AG08395 (cell line): ENCODE measurements around the gene DROSHA.
A peak's percentile ranks its signal among the peaks of the same experiment; 100 is the strongest.
"Not testable (repeated sequence)": the region's sequence is repeated elsewhere in the genome, so short reads cannot be mapped to it uniquely, and the experiment has no call there.

Source experiments
- DNase-seq: peaks from one replicate; pipeline ENCODE4 v3.0.0; 2012; ENCODE audit warnings: mixed read lengths, low spot score

DROSHA gene

GRCh38 chr5:31378838-31379237, 153.1 kb downstream of the DROSHA start:
- peak; percentile 49 for DNase-seq

- DNase-seq: no peak
Measured at GRCh38 chr5:31378136-31378535, 153.8 kb downstream of the DROSHA start.

- no peak for DNase-seq
Measured at GRCh38 chr5:31377274-31377946, 154.5 kb downstream of the DROSHA start.

GRCh38 chr5:31375999-31376720, 155.7 kb downstream of the DROSHA start:
- DNase-seq: no peak

GRCh38 chr5:31372124-31372523, 159.8 kb downstream of the DROSHA start:
- no peak for DNase-seq

- peak; percentile 48 for DNase-seq
Measured at GRCh38 chr5:31366941-31367340, 165.0 kb downstream of the DROSHA start.

- no peak for DNase-seq
Measured at GRCh38 chr5:31365776-31366175, 166.1 kb downstream of the DROSHA start.

GRCh38 chr5:31364881-31365636, 166.8 kb downstream of the DROSHA start:
- peak; percentile 63 for DNase-seq

GRCh38 chr5:31362931-31363568, 168.8 kb downstream of the DROSHA start:
- peak; percentile 20 for DNase-seq

GRCh38 chr5:31362529-31362900, 169.4 kb downstream of the DROSHA start:
- DNase-seq: peak; percentile 25

- DNase-seq: not testable (repeated sequence)
Measured at GRCh38 chr5:31361704-31362528, 170.0 kb downstream of the DROSHA start.

- DNase-seq: peak; percentile 64
Measured at GRCh38 chr5:31361234-31361633, 170.7 kb downstream of the DROSHA start.

- no peak for DNase-seq
Measured at GRCh38 chr5:31359839-31360238, 172.1 kb downstream of the DROSHA start.

GRCh38 chr5:31357038-31357437, 174.9 kb downstream of the DROSHA start:
- DNase-seq: no peak

GRCh38 chr5:31355337-31355736, 176.6 kb downstream of the DROSHA start:
- no peak for DNase-seq
